ENCODE data around the gene PDZD8.

DNA sequence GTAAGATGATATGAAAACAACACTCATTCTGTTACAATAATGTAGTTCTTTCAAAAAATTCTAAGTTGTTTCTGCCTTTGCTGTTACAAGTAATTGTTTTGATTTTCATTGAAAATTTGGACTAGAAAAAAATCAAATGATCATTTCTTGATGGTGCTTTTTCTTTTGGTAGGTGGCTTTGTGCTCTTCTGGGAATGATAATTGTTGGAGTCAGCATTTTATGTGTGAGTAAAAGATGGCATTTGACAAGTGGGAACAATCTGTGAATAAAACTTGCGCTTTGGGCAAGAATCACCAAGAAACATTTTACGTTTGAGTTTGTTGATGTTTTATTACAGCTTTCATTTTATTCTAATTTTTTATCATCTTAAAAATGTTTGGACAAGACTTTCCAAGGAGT lies 108.4 kb downstream of the PDZD8 start:
- TF ChIP-seq, protein P1, sequence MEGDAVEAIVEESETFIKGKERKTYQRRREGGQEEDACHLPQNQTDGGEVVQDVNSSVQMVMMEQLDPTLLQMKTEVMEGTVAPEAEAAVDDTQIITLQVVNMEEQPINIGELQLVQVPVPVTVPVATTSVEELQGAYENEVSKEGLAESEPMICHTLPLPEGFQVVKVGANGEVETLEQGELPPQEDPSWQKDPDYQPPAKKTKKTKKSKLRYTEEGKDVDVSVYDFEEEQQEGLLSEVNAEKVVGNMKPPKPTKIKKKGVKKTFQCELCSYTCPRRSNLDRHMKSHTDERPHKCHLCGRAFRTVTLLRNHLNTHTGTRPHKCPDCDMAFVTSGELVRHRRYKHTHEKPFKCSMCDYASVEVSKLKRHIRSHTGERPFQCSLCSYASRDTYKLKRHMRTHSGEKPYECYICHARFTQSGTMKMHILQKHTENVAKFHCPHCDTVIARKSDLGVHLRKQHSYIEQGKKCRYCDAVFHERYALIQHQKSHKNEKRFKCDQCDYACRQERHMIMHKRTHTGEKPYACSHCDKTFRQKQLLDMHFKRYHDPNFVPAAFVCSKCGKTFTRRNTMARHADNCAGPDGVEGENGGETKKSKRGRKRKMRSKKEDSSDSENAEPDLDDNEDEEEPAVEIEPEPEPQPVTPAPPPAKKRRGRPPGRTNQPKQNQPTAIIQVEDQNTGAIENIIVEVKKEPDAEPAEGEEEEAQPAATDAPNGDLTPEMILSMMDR (IDR thresholded peaks at IDR 0.05 in 4 of 5, conservative IDR thresholded peaks at IDR 0.05 in 1 of 5), result no peak
- TF ChIP-seq POLR2A (IDR thresholded peaks at IDR 0.05), result no peak
